ENCODE data around the gene KLK13. TPM values are rescaled to one million over a fixed set of nuclear protein-coding genes. Genes with fewer than 3 reads are reported as not detected.

KLK13 gene
- total RNA-seq, 1 donor from 2014 or later, result not detected

GRCh38 chr19:51020988-51021651 lies 43.8 kb downstream of the KLK13 start:
- DNase-seq (ENCODE audit: low read depth in 2 of 2), result peak; percentile 37 to 55

- no peak for DNase-seq (ENCODE audit: low read depth in 2 of 2)
Observed at GRCh38 chr19:51019544-51019925, 45.4 kb downstream of the KLK13 start, which contains the start of gene KLK10. TSS of gene KLK10 (minus strand) at chr19:51019709. CDS start at chr19:51019130, 579 bp downstream.

- DNase-seq (ENCODE audit: low read depth in 2 of 2), result no peak
Observed at GRCh38 chr19:51018745-51019543, 45.9 kb downstream of the KLK13 start.

- peak in 1 of 2 donors; percentile 40 for DNase-seq (ENCODE audit: low read depth in 2 of 2)
Observed at GRCh38 chr19:51016798-51017683, 47.9 kb downstream of the KLK13 start.

GRCh38 chr19:51015691-51016267 lies 49.1 kb downstream of the KLK13 start:
- no peak for DNase-seq (ENCODE audit: low read depth in 2 of 2)

- DNase-seq (ENCODE audit: low read depth in 2 of 2), result no peak
Observed at GRCh38 chr19:51014242-51014641, 50.6 kb downstream of the KLK13 start.

- no peak for DNase-seq (ENCODE audit: low read depth in 2 of 2)
Observed at GRCh38 chr19:51012661-51013190, 52.2 kb downstream of the KLK13 start.

GRCh38 chr19:51010066-51010795 lies 54.7 kb downstream of the KLK13 start:
- no peak for DNase-seq (ENCODE audit: low read depth in 2 of 2)

GRCh38 chr19:51009061-51009891 lies 55.6 kb downstream of the KLK13 start:
- no peak for DNase-seq (ENCODE audit: low read depth in 2 of 2)

- DNase-seq (ENCODE audit: low read depth in 2 of 2), result no peak
Observed at GRCh38 chr19:51007488-51007887, 57.4 kb downstream of the KLK13 start.

GRCh38 chr19:51006406-51006805 lies 58.5 kb downstream of the KLK13 start:
- DNase-seq (ENCODE audit: low read depth in 2 of 2), result no peak

Other genes with a start within 250 kb of the KLK13 start
- not detected in 2 replicates for gene KLK1, start 241.3 kb downstream of the KLK13 start, total RNA-seq
- gene KLK15, start 231.5 kb downstream of the KLK13 start, total RNA-seq, result not detected in 2 replicates
- gene KLK3, start 210.2 kb downstream of the KLK13 start, total RNA-seq, result not detected in 2 replicates
- gene KLK2, start 191.7 kb downstream of the KLK13 start, total RNA-seq, result not detected in 2 replicates
- not detected in 2 replicates for gene KLK4, start 153.7 kb downstream of the KLK13 start, total RNA-seq
- gene KLK5, start 112.1 kb downstream of the KLK13 start, total RNA-seq, result not detected in 2 replicates
- not detected in 2 replicates for gene KLK6, start 95.5 kb downstream of the KLK13 start, total RNA-seq
- not detected in 2 replicates for gene KLK7, start 81.2 kb downstream of the KLK13 start, total RNA-seq
- gene KLK8, start 63.5 kb downstream of the KLK13 start, total RNA-seq, result not detected in 2 replicates
- gene KLK10, start 45.4 kb downstream of the KLK13 start, total RNA-seq, result 0.13 TPM in 1 of 2 replicates, not detected in the other
- not detected in 2 replicates for gene KLK11, start 38.5 kb downstream of the KLK13 start, total RNA-seq
- gene KLK12, start 30.1 kb downstream of the KLK13 start, total RNA-seq, result not detected in 2 replicates
- not detected in 2 replicates for gene KLK14, start 17.8 kb upstream of the KLK13 start, total RNA-seq
- 4.0 and 5.4 TPM in 2 replicates for gene CTU1, start 43.3 kb upstream of the KLK13 start, total RNA-seq
- 0.26 and 0.38 TPM in 2 replicates for gene SIGLEC9, start 59.8 kb upstream of the KLK13 start, total RNA-seq
- under 0.01 TPM in 1 of 2 replicates, not detected in the other for gene SIGLEC7, start 77.2 kb upstream of the KLK13 start, total RNA-seq
- under 0.01 TPM in 1 of 2 replicates, not detected in the other for gene CD33, start 160.0 kb upstream of the KLK13 start, total RNA-seq
- gene SIGLECL1, start 186.0 kb upstream of the KLK13 start, total RNA-seq, result not detected in 2 replicates
- not detected in 2 replicates for gene IGLON5, start 246.6 kb upstream of the KLK13 start, total RNA-seq

Data from dermis microvascular lymphatic vessel endothelial cell (primary cell).